Endothelial cell (in vitro differentiated cells): ENCODE data around the gene URB1. TPM values are rescaled to one million over a fixed set of nuclear protein-coding genes. Genes with fewer than 3 reads are reported as not detected.

Experiments
- DNase-seq: peaks from one replicate; pipeline ENCODE4 v3.0.0; 2021; ENCODE audit warnings: low spot score
- H3K27ac Mint-ChIP-seq: one replicate; pipeline ENCODE4 v1.8.0; 2021; ENCODE audit warnings: mixed read lengths, inconsistent platforms; ENCODE audit not compliant: unreplicated experiment
- H3K27me3 Mint-ChIP-seq: one replicate; pipeline ENCODE4 v1.8.0; 2021; ENCODE audit warnings: mild to moderate bottlenecking, moderate library complexity, mixed read lengths, inconsistent platforms; ENCODE audit not compliant: unreplicated experiment
- H3K36me3 Mint-ChIP-seq: one replicate; pipeline ENCODE4 v1.8.0; 2021; ENCODE audit warnings: mild to moderate bottlenecking, low read depth, mixed read lengths, inconsistent platforms; ENCODE audit not compliant: unreplicated experiment
- H3K4me1 Mint-ChIP-seq: one replicate; pipeline ENCODE4 v1.8.0; 2021; ENCODE audit warnings: mild to moderate bottlenecking, mixed read lengths, inconsistent platforms; ENCODE audit not compliant: unreplicated experiment
- H3K4me3 Mint-ChIP-seq: one replicate; pipeline ENCODE4 v1.8.0; 2021; ENCODE audit warnings: mild to moderate bottlenecking, mixed read lengths, inconsistent platforms; ENCODE audit not compliant: unreplicated experiment
- H3K9me3 Mint-ChIP-seq: one replicate; pipeline ENCODE4 v1.8.0; 2021; ENCODE audit warnings: mixed read lengths, inconsistent platforms; ENCODE audit not compliant: unreplicated experiment
- CTCF ChIP-seq: fragments of 200-600 bp; sonication (generic); IDR thresholded peaks from one replicate; pipeline ENCODE4 v1.5.0; 2021; ENCODE audit warnings: antibody characterized with exemption; ENCODE audit not compliant: unreplicated experiment
- total RNA-seq: library from RNA; stranded (reverse); fragmentation: NEBNext Ultra II Directional; extraction: Animal tissue kit (Norgen Biotek cat#: 25700); gene quantifications from one replicate; pipeline ENCODE4 v1.2.1, GENCODE V29; 2021; ENCODE audit not compliant: unreplicated experiment

The URB1 gene
- total RNA-seq, 1 donor from 2014 or later, result 10.6 TPM

GRCh38 chr21:32347977-32348376 lies 44.8 kb downstream of the URB1 start:
- peaks cover 63% of the 10 kb centered on the region for H3K36me3 Mint-ChIP-seq
- no peaks in the 10 kb centered on the region for H3K9me3 Mint-ChIP-seq
- H3K4me1 Mint-ChIP-seq, result peaks cover 13% of the 10 kb centered on the region
- no peak for TF ChIP-seq CTCF
- H3K4me3 Mint-ChIP-seq, result peak overlapping the region; percentile 47
- no peak overlapping the region for H3K27ac Mint-ChIP-seq
- DNase-seq, result no peak
- no peaks in the 10 kb centered on the region for H3K27me3 Mint-ChIP-seq

- Mint-ChIP-seq H3K4me1 (peaks cover 13% of the 10 kb centered on the region), H3K9me3 (no peaks in the 10 kb centered on the region), H3K27me3 (no peaks in the 10 kb centered on the region), H3K4me3 (no peak overlapping the region), H3K36me3 (peaks cover 63% of the 10 kb centered on the region), H3K27ac (peak overlapping the region; percentile 36)
- no peak for DNase-seq
- no peak for TF ChIP-seq CTCF
These were observed 45.5 kb downstream of the URB1 start for GRCh38 chr21:32347351-32347750.

- no peak overlapping the region for H3K4me3 Mint-ChIP-seq
- peaks cover 13% of the 10 kb centered on the region for H3K4me1 Mint-ChIP-seq
- DNase-seq, result no peak
- H3K36me3 Mint-ChIP-seq, result peaks cover 60% of the 10 kb centered on the region
- no peaks in the 10 kb centered on the region for H3K9me3 Mint-ChIP-seq
- no peak overlapping the region for H3K27ac Mint-ChIP-seq
- TF ChIP-seq CTCF, result no peak
- no peaks in the 10 kb centered on the region for H3K27me3 Mint-ChIP-seq
These were observed 45.9 kb downstream of the URB1 start for GRCh38 chr21:32346951-32347350.

GRCh38 chr21:32340863-32341848 lies 51.7 kb downstream of the URB1 start:
- Mint-ChIP-seq H3K36me3 (peaks cover 57% of the 10 kb centered on the region), H3K9me3 (no peaks in the 10 kb centered on the region), H3K4me1 (peaks cover 5% of the 10 kb centered on the region), H3K27me3 (peaks cover 4% of the 10 kb centered on the region), H3K27ac (peak overlapping the region; percentile 6), H3K4me3 (no peak overlapping the region)
- no peak for TF ChIP-seq CTCF
- no peak for DNase-seq
